ENCODE data around the gene NKX1-1.

The NKX1-1 gene

DNA sequence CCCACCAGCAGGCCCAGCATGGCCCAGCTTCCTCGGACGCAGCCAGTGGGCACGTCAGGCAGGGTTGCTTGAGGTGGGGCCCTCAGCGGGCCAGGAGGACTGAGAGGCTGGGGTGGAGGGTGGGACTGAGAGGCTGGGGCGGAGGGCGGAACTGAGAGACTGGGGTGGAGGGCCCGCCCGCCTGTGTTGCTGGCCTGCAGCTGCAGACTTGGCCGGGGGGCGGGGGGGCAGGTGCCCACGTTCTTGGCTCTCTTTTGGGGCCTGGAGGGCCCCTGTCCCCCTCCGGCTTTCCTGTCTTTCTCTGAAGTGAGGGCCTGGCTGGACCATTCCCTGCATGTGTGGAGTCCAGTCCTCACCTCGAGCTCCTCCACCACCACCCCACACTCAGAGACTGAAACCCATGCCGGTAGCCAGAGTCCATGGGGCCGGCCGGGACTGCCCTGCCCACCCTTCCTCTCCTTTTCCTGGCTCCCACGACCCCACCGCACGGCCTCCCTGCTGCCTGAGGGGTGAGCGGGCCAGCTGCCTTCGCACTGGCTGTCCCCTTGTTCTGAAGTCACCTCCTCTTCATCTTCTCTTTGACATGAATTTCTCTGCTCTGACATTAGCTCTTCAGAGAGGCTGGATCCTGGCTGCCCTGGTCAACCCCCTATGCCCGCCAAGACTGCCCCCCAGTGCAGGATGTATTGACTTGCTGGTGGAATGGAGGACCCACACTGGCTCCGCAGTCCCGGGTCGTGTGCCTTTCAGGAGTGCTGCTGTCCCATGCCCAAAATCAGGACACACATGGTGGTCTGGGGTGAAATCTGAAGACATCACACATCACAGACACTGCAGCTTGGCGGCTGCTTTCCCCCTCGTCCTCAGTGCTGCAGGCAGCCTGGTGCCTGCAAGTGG, 10.1 kb upstream of the NKX1-1 start:
- DNase-seq = no peak

DNA sequence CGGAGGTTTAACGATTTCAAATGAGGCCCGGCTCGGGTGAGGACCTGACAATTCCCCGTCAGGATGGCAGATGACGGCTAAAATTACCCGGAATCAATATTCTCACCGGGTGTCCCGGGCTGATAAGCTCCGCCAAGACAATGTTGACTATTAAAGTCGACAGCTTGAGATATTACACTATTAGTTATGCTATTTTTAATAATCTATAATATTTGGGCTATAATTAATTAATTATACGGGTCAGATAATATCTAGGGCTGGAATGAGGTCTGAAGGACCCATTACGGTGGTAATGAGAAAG, 9.4 kb upstream of the NKX1-1 start:
- DNase-seq = no peak

DNA sequence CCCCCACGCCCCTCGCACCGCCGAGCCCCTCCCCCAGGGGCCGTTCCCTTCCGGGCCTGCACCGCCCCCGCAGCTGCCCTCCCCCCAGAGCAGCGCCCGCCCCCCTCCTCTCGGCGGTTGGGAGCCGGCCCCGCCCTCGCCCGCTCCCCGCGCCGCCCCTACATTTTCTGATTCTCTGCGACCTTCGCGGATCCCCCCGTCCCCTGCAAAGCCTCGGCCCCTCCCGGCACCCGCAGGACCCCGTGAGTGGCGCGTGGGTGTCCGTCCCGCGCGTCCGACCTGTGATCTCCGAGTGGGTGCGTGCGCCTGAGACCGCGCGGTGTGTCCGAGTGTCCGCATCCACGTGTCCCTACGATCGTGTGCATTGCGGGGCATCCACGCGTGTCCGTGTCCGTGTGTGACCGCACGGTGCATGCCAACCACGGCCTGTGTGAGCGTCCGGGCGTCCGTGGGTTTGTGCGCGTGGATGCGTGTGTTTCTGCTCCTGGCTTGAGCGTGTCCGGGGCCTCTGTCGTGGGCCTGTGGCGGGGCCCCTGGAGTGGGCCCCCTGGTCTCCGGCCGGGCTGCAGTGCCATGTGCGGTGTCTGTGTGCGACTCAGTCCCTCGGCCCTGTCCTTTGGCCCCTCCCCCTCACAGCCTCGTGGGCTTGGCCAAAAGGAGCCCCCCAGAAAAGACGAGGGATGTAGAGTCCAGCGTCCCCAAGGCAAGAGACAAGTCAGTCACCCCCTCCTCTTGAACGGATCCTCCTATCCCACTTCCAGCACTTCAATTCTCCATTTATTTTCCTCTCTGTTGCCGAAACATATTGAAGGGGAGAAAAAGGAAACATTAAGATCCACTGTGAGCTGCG, 8.8 kb upstream of the NKX1-1 start:
- no peak for DNase-seq

DNA sequence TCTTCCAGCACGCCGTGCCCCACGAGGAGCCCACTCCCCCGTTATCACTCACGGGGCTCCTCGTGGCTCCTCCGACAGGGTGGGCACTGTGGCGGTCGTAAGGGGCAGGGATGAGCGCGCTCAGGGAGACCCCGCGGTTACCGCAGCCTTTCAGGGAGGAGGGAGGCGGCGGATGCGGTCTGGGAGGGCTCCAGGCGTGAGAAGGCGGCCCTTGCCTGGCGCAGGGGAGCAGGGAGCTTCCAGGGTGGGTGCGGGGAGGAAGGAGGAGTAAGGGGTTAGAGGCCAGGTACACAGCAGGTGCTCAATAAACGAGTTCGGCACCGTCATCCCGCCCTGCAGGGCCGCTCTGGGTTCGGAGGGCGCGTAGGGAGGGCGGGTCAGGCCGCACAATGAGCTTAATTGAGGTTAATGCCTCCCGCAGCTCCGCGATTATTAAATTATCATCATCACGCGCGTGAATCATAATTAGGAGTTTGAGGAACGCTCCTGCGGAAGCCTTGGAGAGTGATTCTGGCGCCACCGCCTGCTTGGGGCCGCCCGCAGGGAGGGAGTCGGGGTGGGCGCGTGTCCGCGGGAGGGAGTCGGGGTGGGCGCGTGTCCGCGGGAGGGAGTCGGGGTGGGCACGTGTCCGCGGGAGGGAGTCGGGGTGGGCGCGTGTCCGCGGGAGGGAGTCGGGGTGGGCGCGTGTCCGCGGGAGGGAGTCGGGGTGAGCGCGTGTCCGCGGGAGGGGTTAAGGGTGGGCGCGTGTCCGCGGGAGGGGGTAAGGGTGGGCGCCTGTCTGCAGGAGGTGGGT, 7.6 kb upstream of the NKX1-1 start:
- DNase-seq = peak; percentile 27

DNA sequence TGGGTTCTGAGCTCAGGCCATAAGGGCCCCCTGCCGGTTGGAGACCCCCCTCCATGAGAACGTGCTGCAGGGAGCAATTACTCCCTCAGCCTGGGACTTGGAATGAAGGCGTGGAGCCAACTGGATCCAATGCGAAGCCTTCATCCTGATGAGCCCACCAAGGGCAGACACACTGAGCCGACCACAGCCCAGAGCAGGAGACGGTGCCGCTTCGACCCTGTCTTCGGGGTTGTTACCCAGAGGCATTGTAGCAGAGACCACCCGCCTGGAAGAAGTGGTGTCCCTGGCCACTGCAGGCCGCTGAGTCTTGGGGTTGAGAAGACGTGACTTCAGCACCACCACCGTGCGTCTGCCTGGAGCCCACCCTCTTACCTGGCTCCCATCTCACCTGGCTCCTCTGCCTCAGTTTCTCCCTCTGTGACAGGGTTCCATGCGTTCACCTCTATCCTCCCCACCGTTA, 7.0 kb upstream of the NKX1-1 start:
- DNase-seq = no peak

DNA sequence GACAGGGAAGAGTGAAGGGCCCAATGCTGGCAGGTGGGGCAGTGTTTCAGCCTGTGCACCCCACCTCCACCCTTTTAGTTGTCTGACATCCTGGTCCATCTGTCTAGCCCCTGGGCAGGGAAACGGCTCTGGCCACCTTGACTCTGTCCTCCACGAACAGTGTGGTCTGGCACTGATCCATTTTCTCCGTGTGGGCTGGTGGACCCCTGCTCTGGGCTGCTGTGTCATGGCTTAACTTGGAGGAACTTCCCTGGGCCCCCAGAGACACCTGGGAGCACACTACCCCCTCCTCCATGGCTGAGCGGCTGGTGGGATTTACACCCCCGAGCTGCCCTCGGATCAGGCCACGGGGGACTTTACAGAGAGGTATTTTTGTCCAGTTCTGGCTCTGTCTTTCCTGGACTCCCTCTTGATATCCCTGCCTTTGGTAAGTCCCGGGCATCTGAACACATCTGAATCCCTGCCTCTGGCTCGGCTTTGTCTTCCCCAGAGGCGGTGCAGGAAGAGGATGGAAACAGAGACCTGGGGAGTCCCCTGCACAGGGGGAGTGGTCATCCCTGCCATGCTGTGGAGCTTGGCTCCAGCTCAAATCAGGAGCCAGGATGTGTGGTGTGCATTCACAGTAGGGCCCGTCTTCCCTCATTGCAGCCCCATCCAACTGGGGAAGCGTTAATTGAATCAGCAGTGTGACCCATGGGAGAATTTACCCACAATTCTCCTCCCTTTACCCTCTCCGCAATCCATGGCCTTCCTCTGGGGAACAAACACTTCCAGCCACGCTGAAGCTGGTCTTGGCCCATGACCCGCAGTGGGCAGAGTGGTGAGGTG, 6.3 kb upstream of the NKX1-1 start:
- DNase-seq = no peak

DNA sequence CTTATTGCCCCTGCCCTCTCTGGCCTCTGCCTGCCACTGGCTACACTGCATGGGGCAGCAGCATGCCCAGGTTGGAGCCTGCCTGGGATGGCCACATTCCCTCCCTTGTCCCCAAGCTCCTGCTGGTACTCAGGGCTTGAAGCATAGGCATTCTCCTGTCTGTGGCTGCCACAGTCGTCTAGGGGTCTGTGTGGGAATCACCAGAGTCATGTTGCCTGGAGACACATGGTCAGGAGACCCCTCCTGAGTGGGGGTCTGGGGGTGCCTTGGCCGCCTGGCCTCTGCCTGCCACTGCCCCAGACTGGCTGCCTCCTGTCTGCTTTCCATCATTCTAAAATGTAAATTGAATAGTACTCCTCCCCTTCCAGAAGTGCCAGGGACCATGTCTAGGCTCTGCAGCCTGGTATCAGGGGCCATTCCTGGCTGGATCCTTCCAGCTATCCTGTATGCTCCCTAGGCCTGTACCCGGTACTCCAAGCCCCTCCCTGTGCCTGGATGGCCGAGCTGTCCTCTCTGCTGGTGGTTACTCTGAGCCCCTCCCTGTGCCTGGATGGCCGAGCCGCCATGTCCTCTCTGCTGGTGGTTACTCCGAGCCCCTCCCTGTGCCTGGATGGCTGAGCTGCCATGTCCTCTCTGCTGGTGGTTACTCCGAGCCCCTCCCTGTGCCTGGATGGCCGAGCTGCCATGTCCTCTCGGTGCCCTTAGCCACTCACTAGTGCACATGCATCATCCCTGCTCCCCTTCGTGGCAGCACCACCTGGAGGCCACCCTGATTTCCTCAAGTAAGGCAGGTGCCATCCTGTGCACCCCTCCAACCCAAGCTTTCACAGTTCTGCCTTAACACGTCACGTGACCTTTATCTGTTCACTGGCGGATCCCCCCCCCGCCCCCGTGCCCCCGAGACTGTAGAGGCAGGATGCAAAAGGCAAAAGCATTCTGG, 5.5 kb upstream of the NKX1-1 start:
- DNase-seq = peak; percentile 25

DNA sequence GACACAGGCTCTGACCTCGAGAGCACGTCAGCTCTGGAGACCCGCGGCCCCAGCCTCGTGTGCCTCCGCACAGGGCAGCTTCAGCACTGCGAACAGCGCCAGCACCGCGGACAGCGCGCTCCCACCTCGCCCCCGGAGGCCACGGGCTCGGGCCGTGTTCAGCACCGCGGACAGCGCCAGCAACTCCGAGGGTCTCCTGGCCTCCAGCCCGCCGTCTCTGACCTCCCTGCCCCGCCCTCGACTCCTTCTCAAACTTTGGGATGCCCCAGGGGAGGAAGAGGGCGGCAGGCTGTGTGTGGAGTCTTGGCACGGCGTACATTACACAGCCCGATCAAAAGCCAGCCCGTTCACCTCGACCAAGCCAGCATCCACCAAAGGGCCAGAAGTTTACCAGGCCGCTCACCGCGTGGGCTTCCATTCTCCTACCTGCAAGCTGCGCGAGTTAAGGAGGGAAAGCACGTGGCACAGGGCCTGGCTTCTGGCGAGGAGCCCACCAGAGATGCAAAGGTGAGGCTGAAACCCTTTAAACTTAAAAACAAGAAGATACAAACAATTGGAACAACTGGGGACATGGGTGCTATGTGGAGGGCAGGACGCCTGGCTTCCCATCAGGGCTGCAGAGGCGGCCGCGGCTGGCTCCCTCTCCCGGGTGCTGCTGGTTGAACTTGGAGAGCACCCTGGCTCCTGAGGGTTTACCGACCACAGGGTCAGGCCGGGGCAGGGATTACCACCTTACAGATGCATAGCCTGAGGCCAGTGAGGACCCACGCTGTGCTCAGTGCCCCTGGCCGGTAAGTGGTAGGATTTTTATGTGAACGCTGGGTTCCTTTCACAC, 4.5 kb upstream of the NKX1-1 start:
- DNase-seq = peak; percentile 35

DNA sequence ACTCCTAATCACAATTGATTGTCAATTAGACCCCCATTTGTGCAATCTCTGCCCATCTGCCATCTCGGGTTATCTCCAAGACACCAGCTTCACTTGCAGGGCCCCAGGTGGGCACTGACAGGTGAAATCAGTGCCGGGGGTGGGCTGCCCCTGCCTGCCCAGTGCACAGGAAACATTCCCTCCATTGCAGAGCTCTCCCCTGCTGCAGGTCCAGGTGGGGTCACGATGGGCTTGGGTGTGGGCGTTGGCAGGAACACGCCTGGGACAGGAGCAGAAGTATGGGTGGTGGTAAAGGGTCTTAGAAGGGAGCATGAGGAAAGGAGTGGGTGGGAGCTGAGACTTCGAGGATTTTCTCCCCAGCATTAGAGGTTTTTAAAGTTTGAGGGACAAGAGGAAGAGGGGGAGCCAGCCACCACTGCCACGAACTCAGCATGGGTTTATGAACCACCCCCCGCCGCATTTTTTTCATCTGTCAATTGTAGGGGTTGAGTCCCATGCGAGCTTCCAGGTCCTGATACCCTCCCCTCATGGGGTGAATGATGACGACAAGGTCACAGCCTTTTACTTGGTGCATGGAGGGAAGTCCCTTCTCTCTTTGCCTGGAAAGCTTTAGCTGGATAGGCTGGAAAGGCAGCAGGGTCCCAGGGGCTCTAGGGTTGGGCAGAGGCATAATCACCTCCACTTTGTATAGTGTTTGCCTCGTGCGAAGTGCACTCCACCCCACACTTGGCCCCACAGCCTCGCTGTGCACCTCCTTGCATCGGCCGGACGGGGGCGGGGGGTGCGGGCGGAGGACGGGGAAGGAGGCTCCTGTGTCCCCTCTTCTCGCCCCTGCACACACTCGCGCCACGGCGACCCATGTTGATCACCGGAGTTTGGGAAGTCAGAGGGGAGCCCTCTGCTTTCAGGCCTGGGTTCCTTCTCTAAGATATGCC, 3.5 kb upstream of the NKX1-1 start:
- DNase-seq = no peak

DNA sequence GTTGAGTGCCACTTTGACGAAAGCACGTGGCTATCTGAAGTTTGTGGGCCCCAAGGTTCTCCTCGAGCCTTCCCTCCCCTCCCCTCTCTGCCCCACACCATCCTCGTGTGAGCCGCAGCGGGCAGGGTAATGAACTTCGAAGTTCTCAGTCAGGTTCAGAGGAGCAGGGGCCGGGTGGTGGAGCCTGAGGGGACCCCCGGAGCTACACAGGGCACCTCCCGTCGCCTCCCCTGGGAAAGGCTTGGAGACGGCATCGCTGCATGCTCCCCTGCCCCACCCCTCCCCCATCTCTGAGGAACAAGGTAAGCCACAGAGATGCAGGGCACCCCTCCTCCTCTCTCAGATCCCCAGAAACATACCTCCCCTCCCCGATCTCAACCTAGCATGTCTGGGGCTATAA, 2.8 kb upstream of the NKX1-1 start:
- DNase-seq = no peak

DNA sequence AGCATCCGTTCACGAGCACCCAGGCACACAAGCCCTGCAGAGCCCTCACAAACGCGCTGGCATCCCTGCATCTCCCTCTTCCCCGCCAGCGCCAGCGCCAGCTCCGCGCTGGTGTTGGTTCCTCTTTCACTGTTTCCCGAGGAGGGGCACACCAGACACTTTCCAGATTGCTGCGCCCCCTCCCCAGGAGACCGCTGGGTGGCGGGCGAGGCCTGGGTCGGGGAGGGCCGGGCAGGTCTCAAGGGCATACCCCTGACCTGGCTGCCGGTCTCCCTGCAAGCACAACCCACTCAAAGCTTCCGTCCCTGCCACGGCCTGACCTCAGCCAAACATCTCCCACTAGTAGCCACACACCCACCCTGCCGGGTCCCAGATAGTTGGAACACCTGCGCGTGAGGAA, 2.2 kb upstream of the NKX1-1 start:
- peak; percentile 29 for DNase-seq

DNA sequence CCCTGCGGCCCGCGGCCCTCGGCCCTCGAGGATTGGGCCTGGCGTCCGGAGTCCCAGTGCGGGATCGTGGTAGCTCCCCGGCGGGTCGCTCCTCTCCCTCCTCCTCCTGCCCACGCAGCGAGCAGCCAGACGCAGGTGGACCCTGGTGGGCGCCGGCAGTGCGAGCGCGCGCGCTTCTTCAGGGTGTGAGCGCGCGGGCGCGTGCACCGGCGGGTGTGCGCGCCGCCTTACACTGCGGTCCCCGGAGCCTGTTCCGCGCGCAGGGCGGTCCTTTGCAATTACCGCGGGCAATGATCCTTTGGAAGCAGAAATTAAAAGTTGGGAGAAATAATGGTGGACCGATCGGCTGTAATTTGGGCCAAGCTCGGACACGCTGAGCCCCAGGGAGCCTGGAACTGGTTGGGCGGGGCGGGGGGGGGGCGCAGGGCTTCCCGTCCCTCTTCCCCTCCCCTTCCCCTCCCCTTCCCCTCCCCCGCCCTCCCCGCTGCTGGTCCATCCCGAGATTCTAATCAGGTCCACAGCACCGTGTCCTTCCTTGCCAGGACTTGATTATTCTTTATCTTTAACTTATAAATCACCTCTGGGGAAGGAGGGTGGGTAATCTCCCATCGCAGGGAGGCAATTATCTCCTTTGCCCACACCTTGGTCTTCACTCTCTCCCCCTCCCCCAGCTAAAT, 1.6 kb upstream of the NKX1-1 start:
- peak; percentile 25 for DNase-seq

DNA sequence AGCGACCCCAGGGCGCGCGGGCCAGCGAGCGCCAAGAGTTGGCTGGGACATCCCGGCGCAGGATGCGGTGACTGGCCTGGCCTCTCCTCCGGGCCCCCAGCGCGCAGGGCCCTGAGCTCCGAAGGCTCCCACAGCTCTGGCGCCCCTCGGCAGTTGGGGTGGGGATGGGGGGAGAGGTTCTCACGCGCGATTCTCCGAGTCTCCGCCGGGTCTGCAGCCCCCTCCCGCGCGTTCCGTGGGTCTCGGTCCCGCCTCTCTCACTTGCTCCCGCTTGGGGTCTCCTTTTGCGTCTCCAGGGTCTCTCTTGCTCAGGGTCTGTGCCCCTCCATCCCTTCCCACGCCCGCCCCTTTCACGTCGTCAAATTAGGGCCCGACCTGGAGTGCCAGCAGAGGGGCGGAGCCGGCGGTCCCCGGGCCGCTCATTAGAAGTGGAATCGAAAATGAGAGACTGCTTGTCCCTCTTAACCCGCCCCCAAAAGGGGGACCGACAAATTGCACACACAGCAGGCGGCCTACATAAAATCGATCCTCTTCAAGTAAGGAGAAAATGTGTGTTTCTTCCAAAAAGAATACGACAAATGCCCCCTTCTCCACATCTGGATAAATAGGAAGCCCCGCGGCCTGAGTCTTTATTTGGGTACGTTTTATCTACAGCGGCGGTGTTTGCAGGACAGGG, 877 bp upstream of the NKX1-1 start:
- DNase-seq = no peak

DNA sequence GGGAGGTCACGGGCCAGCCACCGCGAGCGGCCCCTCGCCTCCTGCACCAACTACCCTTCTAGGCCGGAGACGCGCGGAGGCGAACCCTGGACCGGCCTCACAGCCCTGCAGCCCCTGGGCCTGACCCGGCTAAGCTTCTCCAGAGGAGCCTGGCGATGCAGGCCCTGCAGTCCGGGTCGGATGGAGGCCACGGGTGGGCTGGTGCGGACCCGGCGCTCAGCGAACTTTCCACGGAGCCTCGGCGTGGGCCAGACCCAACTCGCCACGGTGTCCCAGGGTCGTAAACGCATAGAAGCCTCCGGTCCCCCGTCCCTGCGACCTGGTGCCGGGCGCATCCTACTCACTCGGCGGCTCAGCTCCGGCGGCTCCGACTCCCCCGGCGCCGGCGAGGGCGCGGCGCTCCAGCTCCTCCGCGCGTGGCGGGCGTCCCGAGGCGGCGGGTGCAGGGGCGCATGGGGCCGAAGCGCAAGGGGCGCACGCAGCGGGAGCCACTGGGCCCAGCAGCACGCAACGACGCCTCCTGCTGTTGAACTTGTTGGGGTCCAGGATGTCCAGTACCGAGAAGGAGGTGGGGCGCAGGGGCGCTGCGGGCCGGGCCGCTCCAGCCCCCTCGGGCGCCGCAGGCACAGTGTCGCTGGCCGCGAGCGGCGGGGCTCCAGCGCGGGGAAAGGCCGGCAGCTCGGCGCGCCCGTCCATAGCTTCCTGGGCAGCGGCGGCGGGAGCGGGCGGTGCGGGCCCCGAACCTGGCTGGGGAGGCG, 427 bp downstream of the NKX1-1 start:
- peak; percentile 27 for DNase-seq

DNA sequence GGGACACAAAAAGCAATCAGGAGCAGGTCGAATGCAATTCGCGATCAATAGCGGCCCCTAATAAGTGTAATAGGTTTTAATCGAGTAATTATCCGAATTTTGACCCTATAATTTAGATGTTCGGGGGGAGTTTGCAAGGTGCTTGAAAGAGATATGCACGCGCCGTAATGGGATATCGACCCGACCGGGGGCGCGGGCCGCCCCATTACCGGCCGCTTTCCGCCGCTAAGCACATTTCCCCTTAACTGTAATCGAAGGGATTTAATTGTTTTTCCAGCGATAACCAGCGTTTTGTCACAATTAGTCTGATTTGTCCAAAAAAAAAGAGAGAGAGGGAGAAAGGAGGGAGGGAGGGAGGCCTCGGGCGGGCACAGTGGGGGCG, 997 bp downstream of the NKX1-1 start:
- DNase-seq = no peak

DNA sequence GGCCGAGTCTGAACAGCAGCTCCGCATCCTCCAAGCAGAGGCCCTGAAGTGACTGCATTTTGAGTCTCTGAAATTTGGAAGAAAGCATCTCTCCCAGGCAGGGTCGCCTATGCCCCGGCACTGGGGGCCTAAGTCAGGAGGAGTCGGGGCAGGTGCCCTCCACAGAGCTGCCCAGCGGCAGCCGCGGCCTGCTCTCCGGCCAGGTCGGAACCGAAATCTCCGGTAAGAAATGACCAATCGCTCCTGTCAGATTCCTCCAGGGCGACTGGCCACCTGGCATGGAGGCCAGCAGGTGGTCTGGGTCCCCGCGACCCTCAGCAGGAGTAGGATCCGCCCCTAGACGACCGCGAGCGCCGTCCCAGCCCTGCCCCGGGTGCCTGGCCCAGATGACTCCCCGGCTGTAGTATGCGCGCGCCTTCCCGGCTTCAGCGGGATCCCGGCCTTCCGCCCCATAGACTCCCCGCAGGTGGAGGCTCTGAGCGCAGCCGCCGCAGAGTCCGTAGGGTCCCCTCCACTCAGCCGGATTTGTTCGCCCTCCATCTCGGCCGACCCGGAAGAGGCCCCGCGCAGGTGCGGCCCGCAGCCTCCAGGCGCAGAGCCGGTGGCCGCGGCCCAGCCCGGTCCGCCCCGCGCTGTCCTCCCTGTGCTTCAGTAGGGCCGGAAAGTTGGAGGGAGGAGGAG, 1.5 kb downstream of the NKX1-1 start:
- peak; percentile 28 for DNase-seq
